CD4-positive, alpha-beta T cell treated with Interferon gamma for 1 hour (primary cell): ENCODE measurements around the gene CCDC183.
"Not testable (repeated sequence)": the region's sequence is repeated elsewhere in the genome, so short reads cannot be mapped to it uniquely, and the experiment has no call there.

Experiments
- DNase-seq: peaks from one replicate; pipeline ENCODE4 v3.0.0-alpha.2; 2020

CCDC183 gene

DNA sequence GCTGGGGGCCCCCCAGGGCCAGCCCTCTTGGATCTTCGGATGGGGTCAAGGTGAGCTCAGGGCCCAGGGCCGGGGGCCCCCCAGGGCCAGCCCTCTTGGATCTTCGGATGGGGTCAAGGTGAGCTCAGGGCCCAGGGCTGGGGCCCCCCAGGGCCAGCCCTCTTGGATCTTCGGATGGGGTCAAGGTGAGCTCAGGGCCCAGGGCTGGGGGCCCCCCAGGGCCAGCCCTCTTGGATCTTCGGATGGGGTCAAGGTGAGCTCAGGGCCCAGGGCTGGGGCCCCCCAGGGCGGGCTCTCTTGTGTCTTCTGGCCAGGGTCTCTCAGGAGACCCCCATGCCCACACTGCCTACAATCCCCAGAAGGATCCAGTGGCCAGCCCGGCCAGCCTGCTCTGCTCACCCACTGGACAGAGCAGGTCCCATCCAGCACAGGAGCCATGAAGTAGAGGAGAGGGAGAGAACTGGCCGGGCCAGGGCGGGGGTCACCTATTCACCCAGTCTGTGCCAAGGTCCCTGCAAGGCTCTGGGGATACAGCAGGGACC, 6.9 kb downstream of the CCDC183 start:
- not testable (repeated sequence) for DNase-seq

DNA sequence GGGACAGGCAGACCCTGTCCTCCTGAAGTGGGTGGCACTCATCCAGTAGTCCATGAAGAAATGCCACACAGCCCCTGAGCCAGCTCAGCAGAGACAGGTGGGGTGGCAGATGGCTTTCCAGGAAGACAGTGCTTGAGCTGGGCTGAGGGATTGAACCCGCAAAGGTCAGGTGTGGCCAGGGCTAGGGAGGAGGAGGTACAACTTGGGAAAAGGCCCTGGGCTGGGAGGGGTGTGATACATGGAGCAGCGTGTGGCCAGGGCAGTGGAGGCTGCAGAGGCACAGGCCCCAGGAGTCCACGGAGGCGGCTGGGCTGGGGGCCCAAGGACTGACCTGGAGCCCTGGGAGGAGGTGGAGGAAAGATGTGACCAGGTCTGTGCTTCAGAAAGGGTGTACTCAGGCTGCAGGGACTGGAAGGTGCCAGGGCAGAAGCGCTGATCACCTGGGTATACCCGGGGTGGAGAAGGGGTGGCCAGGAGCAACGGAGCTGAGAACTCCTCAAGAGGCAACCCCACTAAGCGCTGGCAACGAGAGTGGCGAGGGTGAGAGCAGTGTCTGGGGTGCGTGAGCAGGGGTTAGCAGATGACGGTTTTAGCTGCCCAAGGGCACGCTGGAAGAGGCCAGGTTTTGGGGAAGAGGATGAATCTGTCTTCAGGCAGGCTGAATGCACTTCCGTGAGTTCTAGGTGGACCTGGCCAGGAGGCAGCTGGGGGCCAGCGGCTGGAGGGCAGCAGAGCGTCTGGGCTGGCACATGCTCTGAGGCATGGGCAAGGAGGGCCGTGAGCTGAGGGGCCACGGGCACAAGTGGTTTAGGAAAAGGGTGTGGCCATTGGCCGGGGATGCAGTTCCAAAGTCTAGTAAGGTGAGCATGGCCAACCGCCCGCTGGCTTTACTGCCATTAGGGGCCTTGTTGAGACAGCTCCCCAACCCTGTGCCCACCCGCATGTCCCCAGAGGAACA, 7.7 kb downstream of the CCDC183 start:
- no peak for DNase-seq

DNA sequence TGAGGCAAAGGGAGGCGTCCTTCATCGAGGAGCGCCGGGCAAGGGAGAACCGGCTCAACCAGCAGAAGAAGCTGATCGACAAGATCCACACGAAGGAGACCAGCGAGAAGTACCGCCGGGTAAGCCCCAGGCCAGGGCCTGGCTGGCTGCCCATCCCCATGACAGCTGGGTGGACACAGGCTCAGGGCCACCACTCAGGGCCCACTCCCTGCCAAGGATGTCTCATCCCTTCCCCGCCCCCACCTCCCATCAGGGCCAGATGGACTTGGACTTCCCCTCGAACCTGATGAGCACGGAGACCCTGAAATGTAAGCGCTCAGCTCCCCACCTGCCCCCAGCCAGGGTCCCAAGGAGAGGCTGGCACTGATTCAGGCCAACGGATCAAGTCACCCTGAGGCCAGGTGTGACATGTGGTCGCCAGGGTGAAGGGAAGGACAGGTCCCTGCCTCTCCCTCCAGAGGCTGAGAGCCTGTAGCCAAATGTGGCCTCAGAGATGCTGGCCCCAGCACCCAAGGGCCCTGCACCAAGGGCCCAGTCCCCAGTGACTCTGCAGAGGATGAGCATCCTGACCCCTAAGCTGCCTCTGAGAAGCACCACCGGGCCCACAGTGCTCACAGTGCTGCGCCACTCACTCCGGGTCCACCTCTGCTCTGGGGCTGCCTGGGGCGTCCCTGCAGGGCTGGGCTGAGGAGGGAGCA, 8.5 kb downstream of the CCDC183 start:
- no peak for DNase-seq

DNA sequence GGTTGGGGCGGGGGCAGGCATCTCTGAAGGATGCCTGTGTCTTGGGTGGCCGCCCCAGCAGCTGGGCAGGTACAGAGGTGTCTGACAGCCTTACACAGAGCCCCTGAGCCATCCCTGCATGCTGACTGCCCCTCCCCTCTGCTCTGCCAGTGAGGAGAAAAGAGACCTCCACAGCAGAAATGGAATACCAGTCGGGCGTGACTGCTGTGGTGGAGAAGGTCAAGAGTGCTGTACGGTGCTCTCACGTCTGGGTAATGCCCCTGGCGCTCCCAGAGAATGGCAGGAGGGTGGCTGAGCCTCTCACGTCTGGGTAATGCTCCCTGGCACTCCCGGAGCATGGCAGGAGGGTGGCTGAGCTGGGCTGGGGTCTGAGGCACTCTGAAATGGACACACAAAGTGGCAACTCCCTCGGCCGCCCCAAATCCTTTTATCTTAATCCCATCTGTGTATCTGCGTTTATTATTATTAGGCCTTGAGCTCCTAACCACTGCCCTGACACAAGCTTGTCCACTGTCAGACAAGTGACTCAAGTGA, 9.1 kb downstream of the CCDC183 start:
- no peak for DNase-seq

DNA sequence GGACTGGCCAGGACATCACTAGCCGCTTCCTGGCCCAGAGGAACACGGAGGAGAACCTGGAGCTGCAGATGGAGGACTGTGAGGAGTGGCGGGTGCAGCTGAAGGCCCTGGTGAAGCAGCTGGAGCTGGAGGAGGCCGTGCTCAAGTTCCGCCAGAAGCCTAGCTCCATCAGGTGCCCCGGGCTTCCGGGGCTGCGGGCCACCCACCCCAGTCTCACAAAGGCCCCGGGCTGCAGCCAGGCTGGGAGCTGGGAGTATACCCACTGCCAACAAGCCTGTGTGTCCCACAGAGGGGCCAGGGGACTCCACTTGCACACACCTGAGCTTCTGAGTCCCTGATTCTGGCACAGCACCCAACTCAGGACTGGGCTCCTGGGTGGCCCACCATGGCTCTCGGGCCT, 9.9 kb downstream of the CCDC183 start:
- no peak for DNase-seq

DNA sequence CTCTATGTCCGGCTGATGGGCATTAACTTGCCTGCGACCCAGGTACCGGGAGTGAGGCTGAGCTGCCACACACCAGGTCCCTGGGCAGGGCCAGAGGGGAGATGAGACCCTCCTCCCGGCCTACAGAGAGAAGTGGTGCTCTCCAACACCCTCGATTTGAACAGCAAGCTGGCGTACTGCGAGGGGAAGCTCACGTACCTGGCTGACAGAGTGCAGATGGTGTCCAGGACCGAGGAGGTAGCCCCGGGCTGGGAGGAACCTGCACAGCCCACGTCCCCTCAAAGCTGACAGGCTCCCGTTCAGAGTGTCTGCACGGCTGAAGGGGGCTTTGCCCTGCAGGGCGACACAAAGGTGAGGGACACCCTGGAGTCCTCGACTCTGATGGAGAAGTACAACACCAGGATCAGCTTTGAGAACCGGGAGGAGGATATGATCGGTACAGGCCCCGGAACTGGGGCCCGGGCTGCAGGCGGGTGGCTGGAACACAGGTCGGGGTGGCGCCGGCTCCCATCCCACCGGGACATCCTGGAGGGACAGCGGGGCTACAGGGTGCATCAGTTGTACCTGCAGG, 10.6 kb downstream of the CCDC183 start:
- no peak for DNase-seq

DNA sequence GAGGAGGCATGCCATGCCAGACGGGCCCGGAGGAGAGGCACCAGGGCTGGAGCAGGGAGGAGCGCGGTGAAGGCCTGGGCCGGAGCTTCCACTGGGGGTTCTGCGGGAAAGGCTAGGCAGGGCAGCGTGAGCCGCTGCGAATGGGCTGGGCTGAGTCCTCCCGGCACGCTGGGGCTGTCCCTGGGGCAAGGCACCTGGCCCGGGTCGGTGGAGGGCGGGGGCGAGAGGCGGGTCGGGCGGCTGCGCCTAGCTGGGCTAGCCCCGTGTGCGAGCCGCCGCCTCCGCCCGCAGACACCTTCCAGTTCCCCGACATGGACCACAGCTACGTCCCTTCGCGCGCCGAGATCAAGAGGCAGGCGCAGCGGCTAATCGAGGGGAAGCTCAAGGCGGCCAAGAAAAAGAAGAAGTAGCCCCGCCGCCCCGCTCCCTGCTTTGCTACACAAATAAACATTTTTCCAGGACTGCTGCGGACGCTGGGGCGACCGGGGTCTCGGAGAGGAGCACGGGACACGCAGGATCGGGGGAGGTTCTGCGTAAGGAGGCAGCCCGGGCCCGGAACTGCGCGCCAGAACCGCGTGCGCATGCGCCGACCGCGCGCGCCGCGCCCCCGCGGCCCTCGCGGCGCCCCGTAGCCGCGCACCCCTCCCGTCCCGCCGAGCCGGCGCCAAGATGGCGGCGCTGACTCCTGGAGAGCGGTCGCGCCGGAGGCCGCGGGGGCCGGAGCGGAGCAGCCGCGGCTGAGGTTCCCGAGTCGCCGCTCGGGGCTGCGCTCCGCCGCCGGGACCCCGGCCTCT, 11.3 kb downstream of the CCDC183 start, which contains the start of gene RABL6:
Gene RABL6, plus strand, starts transcription at position 668 of the 794 bp plus-strand sequence. CDS start 249 bp downstream, outside the sequence.
- peak; percentile 80 for DNase-seq

DNA sequence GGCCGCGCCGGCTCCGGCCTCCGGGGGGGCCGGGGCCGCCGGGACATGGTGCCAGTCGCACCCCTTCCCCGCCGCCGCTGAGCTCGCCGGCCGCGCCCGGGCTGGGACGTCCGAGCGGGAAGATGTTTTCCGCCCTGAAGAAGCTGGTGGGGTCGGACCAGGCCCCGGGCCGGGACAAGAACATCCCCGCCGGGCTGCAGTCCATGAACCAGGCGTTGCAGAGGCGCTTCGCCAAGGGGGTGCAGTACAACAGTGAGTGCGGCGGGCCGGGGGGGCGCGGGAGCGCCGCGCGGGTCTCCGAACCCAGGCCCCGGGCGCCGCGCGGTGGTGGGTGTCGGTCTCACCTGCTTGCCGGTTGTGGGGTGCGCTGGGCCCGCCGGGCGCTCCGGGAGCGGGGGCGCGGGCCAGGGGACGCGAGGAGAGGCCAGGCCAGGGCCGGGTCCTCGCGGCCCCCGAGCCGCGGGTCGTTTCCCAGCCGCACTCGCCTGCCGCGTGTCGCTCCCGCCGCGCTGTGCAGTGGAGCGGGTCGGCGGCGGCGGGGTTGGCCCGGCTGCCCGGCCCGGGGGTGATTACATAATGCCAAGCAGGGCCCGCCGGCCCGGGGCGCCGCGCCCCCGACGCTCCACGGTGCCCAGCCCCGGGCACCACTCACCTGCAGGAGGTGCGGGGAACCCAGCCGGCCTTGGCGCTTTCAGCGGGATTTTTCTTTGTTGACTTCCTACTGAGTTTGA, 12.1 kb downstream of the CCDC183 start:
- DNase-seq = peak; percentile 22

DNA sequence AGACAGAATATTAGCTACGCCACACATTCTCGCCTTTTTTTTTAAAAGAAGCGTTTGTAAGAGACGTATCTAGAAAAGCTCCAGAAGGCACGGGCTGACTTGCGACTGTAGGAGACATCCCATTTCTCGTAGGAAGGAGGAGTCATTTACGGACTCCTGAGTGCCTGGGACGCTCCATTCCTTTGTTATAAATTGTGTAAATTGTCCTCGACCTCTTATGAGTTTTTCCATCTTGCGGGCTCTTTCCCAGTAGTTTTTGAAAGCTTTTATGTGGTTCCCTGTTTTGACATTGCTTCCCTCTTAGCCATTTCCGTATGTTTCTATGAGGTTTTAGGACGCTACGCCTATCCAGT, 12.6 kb downstream of the CCDC183 start:
- DNase-seq = no peak

DNA sequence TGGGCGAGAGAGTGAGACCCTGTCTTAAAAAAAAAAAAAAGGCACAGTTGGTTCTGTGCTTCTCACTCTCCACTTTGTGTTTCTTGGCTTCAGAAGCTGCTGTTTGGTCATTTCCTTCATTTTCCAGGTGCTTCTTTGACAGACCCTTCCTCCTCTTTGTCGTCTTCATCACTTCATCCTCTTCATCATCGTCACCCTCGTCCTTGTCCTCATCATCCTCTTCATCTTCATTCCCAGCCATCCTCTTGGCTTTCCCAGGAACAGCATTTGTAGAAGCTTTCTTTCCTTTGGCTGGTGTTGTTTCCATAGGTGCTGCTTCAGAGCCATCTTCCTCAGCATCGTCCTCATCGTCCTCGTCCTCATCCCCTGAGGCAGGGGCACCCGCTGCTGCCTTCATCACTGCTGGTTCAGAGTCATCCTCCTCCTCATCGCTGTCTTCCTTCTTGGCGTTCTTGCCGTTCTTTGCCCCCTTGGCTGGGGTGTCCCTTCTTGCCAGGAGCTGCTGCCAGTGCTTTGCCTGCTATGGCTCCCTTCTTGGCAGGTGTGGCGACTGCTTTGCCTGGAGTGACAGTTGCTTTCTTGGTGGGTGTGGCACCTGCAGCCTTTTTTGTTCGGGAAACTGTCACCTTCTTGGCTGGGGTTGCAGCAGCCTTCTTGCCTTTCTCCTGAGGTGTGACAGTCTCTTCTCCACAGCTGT, 18.7 kb downstream of the CCDC183 start:
- DNase-seq = no peak

DNA sequence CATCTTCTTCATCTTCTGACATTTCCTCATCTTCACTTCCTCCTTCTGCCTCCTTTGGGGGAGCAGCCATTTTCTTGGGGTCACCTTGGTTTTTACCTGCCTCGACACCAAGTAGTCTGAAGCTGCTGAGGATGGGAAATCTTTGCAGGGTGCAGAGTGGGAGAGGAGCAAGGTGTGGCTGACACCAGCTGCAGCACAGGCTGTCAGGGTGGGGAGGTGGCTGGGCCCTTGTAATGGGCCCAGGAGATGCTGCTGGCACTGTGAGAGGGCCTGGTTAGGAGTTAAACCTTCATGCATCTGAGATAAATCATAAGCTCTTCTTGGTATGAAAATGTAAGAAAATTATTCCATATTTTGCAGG, 19.3 kb downstream of the CCDC183 start:
- DNase-seq = no peak

DNA sequence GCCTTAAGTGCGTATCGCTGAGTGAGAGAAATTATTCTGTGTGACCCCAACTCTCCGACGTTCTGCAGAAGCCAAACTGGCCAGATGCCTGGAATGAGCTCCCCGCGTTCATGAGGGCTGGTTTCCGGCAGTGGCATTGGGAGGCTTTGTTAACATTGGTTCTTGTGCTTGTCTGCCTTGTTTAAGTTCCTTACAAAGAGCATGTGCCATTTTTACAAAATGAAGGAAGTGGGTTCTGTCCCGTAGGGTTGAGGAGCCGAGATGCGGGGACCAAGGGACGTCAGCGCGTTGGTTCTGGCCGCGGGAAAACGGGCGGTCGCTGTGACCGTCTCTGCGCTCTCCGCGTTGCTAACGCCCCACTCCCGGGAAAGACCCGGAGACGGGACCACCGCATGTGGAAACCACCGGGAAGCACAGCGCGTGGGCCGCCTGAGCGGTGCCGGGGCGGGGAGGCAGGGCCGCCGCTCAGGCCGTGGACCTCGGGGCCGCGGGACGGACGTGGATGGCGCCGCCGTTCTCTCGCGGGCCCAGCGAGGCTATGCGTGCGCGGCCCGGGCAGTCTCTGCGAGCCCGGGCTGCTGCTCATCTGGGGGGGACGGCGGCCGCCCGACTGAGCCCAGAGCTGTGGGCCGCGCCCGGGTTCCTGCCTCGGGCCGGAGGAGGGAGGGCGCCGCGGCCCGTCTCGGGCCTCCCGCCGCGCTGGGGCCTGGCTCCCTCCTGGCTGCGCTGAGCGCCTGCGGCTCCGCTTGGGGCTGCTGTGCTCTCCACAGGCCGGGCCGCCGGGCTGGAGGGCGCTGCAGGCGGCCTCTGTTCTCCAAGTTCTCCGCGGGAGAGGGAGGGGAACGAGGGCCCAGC, 25.1 kb downstream of the CCDC183 start:
- no peak for DNase-seq

DNA sequence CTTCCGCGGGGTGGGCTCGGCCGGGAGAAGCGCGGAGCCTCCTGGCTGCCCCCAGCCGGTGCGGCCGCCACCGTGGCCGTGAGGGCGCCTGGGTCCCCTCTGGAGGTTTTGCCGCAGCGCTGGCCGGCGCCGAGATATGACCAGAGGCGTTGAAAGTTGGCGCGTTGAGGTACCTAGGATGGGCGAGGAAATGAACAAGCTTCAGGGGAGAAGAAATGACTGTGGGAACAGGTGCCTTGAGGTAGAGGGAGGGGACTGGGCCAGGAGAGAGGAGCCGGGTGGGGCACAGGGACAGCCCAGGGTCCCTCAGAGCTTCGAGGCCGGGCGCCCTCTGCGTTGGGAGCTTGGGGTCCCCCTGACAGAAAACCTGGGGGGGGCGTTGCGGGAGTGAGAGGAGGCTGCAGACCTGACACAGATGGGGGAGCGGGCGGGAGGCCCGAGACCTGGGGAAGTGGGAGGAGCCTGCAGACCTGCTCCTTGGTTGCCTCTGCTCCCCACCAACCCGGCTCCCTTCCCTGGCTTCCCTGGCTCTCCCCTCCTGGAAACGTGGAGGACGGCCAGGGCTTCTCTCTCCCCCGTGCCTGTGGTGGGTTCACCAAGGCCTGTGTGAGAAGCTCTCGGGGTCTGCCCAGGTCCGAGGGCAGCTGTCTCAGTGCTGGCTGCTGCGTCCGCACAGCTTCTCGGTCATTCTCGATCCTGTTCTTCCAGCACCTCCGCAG, 25.8 kb downstream of the CCDC183 start:
- no peak for DNase-seq

DNA sequence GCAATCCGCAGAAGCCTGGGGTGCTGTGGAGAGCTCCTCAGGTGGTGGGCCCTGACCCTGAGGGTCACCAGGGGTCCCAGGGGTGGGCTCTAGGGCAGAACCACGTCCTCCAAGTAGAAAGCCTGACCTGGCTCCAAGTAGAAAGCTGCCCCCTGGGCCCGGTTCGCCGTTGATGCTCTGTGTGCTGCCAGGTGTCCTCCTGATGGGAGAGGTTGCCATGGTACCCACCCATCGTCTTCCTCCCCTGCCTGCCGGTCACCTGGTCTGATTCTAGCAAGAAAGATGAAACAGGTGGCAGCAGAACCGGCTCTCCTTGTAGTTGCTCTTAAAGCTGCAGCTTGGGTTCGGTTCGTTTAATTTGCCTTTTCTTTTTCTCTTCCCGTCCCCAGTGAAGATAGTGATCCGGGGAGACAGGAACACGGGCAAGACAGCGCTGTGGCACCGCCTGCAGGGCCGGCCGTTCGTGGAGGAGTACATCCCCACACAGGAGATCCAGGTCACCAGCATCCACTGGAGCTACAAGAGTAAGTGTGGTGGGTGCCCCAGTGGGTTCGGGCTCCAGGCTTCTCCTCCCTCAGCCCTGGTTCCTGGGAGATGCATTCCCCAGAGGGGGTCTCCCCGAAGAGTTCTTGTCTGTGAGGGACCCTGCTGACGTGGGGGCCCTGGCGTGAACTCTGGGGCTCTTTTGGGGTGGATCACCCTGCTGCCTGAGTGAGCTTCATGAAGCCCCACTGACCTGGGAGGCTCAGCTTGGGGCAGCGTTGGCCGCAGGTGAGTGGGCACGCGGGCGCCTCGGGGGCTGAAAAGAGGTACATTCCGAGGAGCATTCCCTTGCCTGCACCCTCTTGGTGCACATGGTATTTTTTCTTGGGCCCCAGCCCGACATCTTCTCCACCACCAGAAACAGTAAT, 27.3 kb downstream of the CCDC183 start:
- DNase-seq = no peak

DNA sequence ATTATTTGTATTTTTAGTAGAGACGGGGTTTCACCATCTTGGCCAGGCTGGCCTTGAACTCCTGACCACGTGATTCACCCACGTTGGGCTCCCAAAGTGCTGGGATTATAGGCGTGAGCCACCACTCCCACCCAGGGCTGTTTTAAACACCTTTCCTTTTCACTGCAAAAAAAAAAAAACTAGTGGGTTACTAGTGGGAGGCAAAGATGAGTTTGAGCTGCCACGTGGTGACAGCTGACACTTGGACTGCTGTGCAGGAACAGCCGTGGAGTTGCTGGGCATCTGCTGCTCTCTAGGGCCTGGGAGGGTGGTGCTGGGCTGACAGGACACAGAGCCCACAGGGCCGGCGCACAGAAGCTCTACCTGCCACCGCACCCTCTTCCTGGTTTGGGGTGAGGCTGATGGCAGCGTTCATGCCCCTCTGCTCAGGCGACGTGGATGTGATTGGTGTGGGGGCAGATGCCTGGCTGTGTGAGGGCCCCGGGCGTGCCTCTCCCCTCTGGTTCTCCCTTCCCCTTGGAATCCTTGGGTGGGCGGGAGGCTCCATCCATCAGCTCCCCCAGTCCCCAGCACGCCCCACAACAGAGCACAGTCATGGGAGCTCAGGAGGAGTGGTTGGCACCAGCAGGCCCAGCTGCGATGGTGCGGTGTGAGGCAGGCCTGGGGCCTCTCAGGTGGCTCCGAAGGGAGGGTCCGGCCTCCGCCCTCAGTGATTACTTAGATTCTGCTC, 28.5 kb downstream of the CCDC183 start:
- DNase-seq = no peak

DNA sequence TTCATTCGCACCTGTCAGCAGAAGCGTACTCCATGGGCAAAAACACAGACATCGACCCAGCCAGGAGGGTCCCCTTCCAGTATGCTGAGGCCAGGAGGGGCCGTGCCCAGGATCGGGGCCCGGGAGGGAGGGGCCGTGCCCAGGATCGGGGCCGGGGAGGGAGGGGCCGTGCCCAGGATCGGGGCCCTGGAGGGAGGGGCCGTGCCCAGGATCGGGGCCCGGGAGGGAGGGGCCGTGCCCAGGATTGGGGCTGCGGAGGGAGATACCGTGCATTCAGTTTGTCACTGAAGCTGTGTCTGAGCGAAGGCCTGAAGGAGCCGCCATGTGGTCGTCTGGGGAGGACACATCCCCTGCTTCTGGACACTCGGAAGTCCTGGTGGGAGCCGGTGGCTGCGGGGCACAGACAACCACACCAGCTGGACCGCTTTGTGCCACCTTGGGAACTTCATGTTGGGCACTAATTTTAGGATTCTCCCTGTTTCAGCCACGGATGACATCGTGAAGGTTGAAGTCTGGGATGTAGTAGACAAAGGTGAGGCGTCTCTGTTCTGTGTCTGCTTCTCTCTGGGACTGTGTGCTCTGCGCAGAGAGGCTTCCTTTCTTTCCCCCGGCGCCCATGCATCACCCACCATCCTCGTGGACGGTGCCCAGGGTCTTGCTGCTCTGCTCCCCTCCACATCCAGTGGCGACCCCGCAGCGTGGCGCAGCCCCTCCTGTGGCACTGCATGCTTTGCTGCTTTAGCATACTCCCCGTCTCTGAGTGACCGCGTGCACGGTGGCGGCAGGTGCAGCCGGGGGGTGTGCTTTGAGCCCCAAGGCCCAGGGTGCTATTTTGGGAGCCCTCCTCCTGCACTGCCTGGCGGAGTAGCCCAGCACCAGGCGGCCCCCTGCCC, 29.4 kb downstream of the CCDC183 start:
- DNase-seq = no peak

DNA sequence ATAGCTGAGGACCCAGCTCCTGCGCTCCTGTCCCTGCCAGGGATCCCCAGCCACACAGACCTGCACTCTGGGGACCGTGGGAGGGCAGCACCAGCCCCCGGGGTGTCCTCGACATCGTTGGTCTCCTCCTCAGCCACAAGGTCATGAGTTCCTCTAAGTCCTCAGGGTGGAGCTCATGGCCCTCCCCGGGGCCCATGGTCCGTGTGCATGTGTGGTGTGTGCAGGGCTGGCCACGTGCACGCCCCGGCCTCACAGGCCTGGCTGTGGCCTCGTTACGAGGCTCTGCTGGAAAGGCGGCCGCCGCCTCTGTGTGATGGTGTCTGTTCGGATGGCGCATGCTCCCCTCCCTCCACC, 30.0 kb downstream of the CCDC183 start:
- no peak for DNase-seq
